GM12878 (cell line): ENCODE data around the gene XAB2.

Experiments
- POLR2A ChIP-seq: IDR thresholded peaks from 2 replicates; pipeline ENCODE4 v1.6.1; 2011; ENCODE audit warnings: low read depth, mild to moderate bottlenecking, low read length
- TF ChIP-seq, protein P1 (sequence below): fragments of 450-650 bp; IDR thresholded peaks from 2 replicates; pipeline ENCODE4 v1.6.1; 2018; ENCODE audit warnings: mild to moderate bottlenecking, low read depth, moderate library complexity; ENCODE audit not compliant: partially characterized antibody

DNA sequence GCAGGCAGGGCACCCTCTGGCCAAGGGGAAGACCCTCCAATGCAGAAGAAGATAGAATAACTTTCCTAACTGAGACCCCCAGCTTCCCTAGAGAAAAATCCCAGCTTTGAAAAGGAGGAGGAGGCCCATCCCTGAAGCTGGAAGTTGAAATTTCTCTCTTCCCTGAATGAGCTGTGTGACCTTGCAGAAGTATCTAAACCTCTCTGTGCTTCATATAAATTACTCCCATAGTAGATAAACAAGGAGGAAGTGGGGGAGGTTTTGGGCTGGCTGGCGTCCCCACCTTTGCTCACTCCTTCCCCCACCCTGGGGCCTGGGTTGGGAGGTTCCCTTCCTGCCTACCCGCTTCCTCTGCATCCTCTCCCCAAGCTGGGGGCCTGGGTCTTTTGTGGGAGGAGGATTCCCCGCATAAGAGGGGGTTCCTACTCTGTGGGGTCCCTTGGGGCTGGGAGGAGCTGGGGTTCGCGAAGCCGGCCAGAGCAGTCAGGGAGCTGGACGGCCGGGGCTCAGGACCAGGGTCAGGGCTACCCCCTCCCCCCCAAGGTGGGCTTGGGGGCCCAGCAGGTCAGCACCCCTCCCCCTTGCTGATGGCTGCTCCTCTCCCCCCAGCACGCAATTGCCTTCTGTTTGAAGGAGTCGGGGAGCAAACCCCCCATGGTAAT lies 22.0 kb downstream of the XAB2 start:
- TF ChIP-seq POLR2A = no peak
- TF ChIP-seq, protein P1, sequence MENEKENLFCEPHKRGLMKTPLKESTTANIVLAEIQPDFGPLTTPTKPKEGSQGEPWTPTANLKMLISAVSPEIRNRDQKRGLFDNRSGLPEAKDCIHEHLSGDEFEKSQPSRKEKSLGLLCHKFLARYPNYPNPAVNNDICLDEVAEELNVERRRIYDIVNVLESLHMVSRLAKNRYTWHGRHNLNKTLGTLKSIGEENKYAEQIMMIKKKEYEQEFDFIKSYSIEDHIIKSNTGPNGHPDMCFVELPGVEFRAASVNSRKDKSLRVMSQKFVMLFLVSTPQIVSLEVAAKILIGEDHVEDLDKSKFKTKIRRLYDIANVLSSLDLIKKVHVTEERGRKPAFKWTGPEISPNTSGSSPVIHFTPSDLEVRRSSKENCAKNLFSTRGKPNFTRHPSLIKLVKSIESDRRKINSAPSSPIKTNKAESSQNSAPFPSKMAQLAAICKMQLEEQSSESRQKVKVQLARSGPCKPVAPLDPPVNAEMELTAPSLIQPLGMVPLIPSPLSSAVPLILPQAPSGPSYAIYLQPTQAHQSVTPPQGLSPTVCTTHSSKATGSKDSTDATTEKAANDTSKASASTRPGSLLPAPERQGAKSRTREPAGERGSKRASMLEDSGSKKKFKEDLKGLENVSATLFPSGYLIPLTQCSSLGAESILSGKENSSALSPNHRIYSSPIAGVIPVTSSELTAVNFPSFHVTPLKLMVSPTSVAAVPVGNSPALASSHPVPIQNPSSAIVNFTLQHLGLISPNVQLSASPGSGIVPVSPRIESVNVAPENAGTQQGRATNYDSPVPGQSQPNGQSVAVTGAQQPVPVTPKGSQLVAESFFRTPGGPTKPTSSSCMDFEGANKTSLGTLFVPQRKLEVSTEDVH = no peak
